GM18526 (cell line): ENCODE results near the gene FATE1.

Source experiments
- POLR2A ChIP-seq: IDR thresholded peaks from 3 replicates; pipeline ENCODE4 v1.6.1; 2011; ENCODE audit not compliant: insufficient read length; ENCODE audit errors: extremely low read depth

Gene FATE1

DNA sequence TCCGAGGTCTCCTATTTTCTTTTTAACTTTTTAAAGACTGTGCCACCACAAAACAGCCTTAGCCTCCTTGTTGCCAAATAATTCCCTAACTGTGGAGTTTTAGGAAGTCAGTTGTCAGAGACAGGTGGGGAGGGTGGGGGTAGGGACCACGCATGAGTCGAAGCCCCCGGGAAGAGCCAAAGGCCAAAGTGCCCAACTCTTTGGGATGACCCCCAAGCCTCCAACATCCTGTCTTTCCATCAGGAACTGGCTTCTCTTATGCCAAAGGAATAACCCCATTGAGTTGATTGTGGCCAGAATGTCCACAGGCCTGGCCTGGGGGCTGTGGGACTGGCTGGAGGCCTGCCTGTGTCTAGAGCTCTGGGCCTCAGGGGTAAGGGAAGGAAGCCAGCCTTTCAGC lies 14.8 kb upstream of the FATE1 start:
- no peak for TF ChIP-seq POLR2A

DNA sequence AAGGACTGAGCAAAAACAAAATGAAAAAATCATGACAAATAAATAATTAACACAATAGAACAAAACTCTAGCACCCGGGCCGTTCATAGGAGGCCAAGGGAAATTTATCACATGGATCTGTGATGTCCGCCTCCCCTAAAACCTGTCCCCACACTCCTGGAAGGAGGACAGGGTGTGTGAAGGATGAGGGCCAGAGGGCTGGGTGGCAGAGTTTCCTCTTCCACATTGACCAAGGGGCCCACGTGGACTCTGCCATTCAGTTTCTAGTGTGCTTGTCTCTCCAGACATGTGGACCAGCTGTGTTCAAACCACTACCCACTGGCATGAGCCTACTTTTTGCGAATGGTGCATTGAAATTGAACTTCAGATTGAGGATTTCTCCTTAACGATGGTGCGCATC lies 14.3 kb upstream of the FATE1 start:
- no peak for TF ChIP-seq POLR2A

DNA sequence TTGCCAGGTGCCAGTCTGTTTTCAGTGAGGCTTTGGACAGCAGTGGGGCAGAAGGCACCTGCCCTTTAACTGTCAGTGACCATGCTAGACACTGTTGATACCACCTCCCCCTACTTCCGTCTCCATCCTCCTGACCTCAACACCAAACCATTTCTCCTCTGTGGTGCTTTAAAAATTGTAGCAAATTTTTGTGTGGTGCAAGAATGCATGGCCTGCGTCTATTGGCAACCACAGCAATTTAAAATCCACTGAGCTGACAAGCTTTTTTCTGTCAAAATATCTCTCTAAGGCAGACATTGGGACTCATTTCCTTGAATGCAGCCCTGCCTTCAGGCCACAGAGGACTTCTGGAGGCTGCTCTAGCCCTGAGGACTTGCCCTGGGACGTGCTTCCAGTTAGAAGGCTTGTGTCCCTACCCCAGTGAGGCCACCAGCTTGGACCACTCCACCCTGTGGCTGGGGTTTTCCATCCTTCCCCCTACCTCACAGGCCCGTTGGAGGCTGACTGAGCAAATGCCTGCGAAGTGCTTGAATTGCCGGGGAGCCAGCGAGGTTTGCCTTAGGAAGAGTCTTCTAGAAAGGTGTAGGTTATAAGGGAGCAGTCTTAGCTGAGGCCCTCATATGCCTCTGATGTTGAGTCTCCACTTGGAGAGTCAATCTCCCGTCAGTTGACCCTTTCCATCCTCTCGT lies 13.7 kb upstream of the FATE1 start:
- no peak for TF ChIP-seq POLR2A

DNA sequence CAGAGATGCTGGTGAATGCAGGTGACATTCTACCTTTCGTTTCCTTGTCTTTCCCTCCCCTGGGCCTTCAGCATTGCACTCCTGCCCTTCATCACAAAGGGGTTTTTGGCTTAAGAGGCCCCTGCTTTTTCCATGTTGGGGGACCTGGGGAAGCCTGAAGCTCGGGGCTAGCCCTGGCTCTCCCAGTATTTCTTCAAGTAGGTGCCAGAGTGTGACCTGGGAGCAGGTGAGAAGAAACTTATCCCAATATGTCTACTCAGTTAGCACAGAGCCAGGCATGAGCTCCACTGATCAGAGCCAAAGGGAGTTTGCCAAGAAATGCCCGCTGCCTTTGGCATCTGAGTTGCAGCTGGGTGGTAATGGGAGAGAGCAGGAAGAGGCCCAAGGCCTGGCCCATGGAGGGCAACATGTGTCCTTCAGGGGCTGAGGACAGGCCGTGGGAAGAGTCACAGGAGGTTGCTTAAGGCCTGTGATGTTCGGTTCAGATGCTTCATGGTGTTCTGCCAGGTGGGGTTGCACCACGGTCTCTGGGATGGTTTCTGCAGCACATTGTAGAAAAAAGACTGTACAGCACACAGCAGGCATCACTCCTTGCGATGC lies 13.0 kb upstream of the FATE1 start:
- no peak for TF ChIP-seq POLR2A

DNA sequence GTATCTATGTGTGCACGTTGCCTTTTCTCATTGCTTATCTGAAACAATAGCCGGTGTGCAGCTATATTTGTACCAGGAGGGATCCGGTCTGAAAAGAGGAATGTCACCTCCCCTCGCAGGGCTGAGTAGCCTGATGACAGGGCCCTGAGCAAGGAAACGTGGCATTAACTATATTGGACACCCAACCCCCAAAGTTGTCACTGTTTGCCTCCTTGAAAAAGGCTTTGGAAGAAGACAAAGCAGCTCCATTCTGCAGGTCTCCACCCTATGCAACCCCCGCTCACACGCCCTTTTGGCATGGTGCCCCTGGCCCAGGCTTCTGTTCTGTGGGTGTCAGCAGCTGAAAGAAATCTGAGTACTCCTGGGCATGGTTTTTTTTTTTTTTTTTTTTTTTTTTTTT lies 12.3 kb upstream of the FATE1 start:
- no peak for TF ChIP-seq POLR2A

DNA sequence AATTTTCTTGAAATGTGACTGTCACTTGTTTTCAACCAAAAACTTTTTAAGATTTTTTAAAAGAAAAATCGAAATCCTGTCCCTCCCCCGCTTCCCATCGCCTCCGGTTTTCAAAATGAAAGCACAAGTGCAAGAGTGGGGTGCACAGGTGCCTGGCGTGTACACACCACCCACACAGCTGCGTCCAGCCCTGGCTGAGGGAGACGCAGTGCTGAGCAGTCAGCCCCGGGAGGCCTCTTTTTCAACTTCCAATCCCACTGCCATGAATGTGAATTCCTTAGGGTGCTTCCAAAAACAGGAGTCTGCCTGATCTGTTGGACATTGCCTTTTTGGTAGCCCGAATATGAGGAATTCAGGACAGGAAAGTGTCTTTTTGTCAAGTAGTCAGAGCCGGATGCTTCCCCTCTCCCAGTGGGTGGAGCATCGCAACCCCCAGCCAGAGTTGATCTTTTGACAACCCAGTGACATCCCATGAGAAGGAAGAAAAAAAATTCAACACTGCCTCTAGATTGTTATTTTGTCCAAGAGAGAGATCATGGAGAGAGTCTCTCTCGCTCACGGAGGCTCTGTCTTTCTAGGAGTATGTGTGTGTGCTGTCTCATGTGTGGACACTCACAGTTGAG lies 11.7 kb upstream of the FATE1 start:
- TF ChIP-seq POLR2A: no peak

DNA sequence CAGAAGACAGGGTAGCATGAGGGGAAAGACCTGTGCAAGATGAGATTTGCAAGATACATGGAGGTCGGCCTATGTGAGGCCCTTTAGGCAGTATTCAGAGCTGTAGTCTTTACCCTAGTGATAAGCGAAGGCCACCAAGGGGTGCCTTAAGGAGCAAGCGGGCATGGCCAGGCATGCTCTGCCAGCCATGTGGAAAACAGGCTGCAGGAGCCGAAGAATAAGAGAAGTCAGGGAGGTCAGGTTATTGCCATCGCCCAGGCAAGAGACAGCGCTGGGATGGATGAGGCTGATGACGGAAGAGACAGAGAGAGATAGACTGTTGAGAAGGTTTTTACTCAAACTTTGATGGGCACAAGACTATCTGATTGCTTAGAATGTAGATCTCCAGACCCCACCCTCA lies 7.0 kb upstream of the FATE1 start:
- TF ChIP-seq POLR2A: no peak

DNA sequence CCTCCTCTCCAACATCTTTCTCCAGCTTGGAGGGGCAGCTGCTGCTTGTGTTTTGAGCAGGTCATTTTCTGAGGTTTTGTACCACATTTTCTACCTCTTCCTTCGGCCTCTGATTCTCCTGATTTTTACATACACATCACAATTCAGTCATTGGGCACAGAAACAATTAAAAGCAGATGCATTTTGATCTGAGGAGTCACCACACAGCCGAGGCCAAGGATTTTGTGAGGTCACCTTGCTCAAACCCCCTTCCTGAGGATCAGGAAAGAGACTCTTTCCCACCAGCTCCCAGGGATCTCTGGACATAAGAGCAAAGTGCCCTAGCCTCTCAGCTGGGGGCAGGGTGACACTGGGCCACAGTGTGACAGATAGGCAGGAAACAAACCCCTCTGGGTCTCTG lies 5.4 kb upstream of the FATE1 start:
- TF ChIP-seq POLR2A: no peak

DNA sequence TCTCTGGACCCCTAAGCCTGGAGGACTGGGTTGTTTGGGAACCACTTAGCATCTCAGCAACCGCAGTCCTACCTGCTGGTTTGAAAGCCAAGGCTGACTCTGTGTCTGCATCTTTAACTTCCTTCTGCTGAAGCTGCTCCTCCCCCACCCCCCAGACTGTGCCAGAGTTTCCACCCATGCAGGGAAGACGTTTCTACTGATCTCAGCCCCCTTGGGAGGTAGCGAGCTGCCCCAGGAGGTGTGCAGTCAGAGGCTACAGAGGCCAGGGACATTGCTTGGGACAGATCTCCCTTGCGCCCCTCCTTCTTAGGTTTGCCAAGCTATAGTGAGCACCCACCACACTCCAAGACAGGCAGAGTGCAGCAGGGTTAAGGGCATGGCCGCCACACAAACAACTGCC lies 4.7 kb upstream of the FATE1 start:
- no peak for TF ChIP-seq POLR2A

DNA sequence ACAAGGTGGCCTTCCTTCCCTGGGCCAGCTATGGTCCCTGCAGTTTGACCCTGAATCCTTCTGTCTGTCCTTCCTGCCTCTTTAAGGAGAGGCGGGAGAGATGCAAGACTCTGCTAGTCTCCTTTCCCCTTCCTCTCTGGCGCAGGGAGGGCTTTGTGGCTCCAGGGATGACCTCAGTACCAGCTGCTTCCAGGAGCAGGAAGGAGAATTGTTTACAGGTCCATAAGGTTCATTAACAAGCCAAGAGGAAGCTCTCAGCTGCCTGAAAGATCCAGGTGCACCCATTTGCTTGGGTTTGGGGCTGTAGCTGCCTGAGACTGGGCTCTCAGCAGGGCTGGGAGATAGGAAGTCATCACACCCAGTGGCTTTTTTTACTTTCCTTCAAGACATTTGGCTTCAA lies 4.0 kb upstream of the FATE1 start:
- TF ChIP-seq POLR2A: no peak

DNA sequence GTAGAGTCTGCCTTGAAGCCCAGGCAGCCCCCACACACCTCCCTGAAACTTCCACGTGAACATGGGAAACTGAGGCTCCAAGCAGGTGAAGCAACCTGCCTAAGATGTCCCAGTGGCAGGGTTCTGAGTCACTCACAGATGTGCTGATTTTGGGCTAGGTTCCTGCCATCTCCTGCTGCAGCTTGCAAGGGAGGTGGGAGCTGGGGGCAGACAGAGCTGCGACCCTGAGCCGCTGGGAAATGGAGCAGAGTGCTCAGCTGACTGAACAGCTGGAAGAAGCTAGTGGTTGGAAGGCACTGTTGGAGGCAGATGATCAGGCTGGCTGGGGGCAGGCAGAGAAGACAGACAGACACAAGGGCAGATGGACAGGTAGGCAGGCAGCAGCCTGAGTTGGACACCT lies 3.6 kb upstream of the FATE1 start:
- no peak for TF ChIP-seq POLR2A

DNA sequence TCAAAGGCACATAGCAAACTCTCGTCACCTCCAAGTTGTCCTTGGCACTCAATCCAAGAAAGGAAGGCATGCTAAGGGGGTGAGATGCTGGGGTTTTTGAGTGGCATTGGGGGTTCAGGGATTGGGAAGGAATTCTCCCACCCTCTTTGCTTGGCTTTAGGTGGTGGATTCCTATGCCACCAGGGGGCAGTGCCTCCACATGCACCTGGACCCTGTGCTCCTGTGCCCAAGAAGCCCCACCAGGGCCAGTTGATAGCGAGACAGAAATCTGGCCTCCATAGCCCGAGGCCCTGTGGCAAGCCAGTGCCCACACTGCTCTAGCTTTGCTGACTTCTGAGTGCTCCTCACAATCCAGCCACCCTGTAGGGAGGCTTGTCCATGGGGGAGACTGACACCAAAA lies 2.0 kb upstream of the FATE1 start:
- TF ChIP-seq POLR2A: no peak

DNA sequence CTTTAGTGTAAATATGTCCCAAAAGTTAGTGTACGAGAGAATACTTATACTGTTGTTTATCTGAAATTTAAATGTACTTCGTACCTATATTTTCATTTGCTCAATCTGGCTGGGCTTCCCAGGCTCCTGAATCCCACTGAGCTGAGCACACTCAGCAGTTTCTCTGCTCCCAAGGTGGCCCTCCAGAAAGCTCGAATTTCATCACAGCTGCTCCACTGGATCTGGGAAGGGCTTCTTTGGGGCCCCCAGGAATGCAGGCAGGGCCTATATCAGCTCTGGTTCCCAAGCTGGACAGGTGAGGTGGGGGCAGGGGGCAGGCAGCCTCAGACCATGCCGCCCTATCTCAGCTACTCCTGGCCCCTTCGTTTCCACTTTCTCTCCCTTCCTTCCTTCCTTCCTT lies 1.5 kb upstream of the FATE1 start:
- TF ChIP-seq POLR2A: no peak

DNA sequence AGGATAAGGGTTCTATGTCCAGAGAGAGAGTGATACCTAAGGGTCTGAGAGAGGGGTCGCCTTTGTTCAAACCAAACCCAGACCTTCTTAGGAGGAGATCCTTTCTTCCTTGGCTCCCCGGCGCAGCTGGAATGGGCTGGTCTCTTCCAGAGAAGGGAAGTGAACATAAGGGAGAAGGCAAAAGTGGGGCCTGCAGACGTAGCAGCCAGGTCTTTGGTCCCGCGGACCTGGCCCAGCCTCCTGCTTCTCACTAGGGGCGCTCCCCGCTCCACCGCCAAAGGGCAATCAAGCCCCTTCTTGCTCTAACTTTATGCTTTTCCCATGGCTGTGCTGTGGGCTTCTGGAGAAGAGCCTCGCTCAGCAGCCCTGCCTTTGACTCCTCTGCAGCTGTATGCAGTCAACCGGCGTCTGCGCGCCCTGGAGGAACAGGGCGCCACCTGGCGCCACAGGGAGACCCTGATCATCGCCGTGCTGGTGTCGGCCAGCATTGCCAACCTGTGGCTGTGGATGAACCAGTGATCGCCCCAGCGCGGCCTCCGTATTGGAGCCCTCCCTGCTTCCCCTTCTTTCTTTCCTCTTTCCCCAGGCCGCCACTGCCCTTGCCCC lies 6.5 kb downstream of the FATE1 start:
- TF ChIP-seq POLR2A: no peak

DNA sequence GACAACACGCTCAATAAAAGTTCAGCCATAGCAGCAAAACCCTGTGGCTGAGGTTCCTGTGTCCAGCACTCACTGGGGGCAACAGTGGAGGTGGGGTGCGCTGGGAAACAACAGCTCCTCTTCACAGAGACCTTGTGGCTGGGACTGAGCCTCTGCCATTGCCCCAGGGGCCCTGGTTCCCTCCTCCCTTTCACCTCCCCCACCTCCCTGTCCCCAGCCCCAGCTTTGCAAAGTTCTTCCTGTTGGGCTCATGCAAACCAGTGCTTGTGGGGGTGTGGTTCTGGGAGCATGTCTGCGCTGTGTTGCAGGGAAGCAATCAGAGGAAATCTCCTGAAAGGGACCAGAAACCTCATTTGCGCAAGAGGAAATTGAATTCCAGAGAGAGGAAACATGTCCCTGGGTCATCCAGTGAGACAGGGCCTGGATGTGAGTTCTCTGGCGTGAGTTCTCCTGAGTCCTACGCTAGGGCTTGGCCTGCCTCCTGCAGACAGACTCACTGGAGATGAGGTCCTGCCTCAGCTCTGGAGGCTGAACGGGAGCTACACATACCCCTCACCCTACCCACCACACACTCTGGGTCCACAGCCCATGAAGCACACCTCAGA lies 7.4 kb downstream of the FATE1 start:
- no peak for TF ChIP-seq POLR2A

DNA sequence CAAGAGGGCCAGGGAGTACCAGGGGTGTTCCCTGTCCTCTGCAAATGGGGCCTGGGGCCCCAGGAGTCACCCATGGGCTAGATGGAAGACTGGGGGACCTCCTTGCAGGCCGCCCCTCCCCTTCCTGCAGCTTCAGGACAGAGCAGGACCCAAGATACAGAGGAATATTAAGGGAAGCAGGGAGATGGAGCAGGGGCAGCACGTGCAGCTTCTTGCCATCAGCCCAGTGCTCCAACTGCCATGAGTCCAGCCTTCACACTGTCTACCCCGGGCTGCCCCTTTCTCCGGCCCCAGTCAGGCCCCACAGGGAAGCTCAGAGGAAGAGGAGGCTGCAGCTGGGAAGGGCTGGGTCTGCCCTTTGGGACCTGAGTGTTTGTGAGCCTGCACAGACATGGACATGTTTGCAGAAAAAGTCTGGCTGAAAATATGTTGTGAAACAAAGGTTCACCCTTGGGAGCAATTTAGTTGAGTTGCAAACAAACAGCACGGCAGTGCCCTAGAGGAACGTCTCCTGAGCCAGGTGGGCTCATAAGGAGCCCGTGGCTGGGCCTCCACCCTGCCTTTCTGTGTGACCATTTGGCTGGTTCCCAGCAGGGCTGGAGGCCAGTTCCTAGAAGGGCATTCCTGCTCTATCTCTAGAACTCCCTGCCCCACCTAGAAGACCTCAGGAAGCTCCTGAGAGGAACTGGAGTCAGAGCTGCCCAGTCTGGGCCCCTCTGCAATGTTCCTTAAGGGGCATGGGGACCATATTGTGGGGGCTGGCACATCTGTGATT lies 8.9 kb downstream of the FATE1 start:
- TF ChIP-seq POLR2A: no peak

DNA sequence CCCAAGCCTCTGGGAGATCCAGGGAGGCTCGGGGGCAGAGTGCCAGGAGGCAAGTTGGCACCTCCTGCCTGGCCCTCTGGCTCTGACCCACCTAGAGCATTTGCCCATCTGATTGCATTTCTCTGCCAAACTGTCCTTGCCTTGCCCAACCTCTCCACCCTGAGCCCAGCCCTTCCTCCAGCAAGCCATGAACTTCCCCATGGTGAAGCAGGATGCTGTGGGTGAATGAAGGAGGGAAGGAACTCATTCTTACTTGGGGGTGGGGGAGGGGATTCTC lies 9.4 kb downstream of the FATE1 start:
- TF ChIP-seq POLR2A: no peak
